ENCODE data around the gene PRDX4. TPM values are rescaled to one million over a fixed set of nuclear protein-coding genes. Genes with fewer than 3 reads are reported as not detected.

PRDX4 gene
- total RNA-seq, 1 experiment from 2014 or later: 276 TPM

- H3K9ac ChIP-seq (ENCODE audit: low read length): no peak overlapping the region
- intact Hi-C loops (cut with micrococcal nuclease): loop anchor here (5.0 kb wide), 1 partner anchor 1644 kb away; no protein-coding TSS in a partner anchor
- POLR2A ChIA-PET (ENCODE audit: unreplicated experiment): no interaction called here
These were observed 36.2 kb upstream of the PRDX4 start for GRCh38 chrX:23631136-23631535.

DNA sequence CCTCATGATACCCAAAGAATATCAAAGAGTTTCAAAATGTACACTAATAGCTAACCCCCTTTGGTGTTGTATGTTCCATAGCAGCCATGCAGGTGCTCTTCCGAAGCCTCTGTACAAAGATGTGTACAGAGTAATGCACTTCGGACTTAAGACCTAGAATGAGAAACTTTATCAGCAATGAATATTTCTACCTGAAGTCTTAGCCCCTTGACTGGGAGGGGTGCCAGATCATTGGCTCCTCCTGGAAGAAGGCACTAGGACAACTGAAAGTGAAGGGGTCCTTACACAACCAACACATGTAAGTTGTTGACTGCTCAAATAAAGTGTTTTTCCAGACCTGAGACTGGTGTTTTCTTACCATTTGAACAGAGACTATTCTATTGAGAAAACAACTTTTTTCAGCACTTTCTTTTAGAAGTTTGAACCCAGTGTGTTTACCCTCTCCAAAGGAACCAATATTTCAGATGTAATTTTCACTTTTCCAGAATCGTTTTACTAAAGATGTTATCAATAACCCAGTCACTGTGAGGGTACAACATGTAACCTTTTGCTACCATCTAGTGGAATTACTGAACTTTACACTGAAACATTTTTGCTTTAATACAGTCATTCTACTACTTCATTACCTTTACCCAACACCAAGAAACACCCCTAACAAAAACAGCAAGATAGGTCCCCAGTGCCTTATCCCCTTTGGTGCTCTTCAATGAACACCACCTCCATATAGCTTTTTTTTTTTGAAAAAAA is 33.3 kb upstream of the PRDX4 start:
- Histone ChIP-seq H3K4me1 (ENCODE audit: insufficient read depth, low read length) (no peaks in the 10 kb centered on the region), H3F3A (ENCODE audit: low read length, unreplicated experiment) (no peaks in the 10 kb centered on the region), H3K27ac (ENCODE audit: low read length) (no peak overlapping the region), H3K9me3 (ENCODE audit: low read length) (no peaks in the 10 kb centered on the region), H3K4me2 (ENCODE audit: low read length) (no peak overlapping the region), H3K9ac (ENCODE audit: low read length) (no peak overlapping the region), H3K36me3 (ENCODE audit: low read depth, low read length) (no peaks in the 10 kb centered on the region), H3K79me2 (ENCODE audit: low read length) (no peaks in the 10 kb centered on the region), H2AFZ (ENCODE audit: low read length) (no peak overlapping the region), H3K9me2 (replicated peaks; ENCODE audit: low read length) (no peaks in the 10 kb centered on the region), H4K20me1 (ENCODE audit: low read length) (no peaks in the 10 kb centered on the region), H3K4me3 (ENCODE audit: low read length) (no peak overlapping the region), H3K27me3 (ENCODE audit: low read length) (0 out of 2 replicates have a peak, but pooled peaks cover 5% of the 10 kb centered on the region)
- ChIA-PET CTCF (interaction anchor here (0.7 kb wide), 1 partner anchor 316 kb away, joined by 6 read pairs; no protein-coding TSS in a partner anchor), POLR2A (ENCODE audit: unreplicated experiment) (no interaction called here)
- ATAC-seq: no peak
- peak; percentile 47 for DNase-seq
- intact Hi-C loops (cut with micrococcal nuclease): loop anchor here (5.0 kb wide), 1 partner anchor 1647 kb away; no protein-coding TSS in a partner anchor
- TF ChIP-seq CTCF (conservative IDR thresholded peaks at IDR 0.05; ENCODE audit: low read depth, low read length): peak; percentile 58
- TF ChIP-seq EZH2phosphoT487 (IDR thresholded peaks at IDR 0.05; ENCODE audit: borderline replicate concordance, low read length): no peak
- no TSS peak for BruUV-seq (replicated peaks)

More at GRCh38 chrX:23631136-23631535, 36.2 kb upstream of the PRDX4 start:
- ATAC-seq (no peak), DNase-seq (no peak)
- H3K9me2 ChIP-seq (replicated peaks; ENCODE audit: low read length): no peaks in the 10 kb centered on the region
- H3K4me3 ChIP-seq (ENCODE audit: low read length): no peak overlapping the region
- BruUV-seq (replicated peaks): no TSS peak
- TF ChIP-seq CTCF (conservative IDR thresholded peaks at IDR 0.05; ENCODE audit: low read depth, low read length): no peak
- TF ChIP-seq EZH2phosphoT487 (IDR thresholded peaks at IDR 0.05; ENCODE audit: borderline replicate concordance, low read length): no peak
- no peak for TF ChIP-seq EZH2 (IDR thresholded peaks at IDR 0.05; ENCODE audit: low read length, unreplicated experiment)
- no peaks in the 10 kb centered on the region for H3K79me2 ChIP-seq (ENCODE audit: low read length)
- H3F3A ChIP-seq (ENCODE audit: low read length, unreplicated experiment): no peaks in the 10 kb centered on the region
- no peak overlapping the region for H3K4me2 ChIP-seq (ENCODE audit: low read length)
- H3K36me3 ChIP-seq (ENCODE audit: low read depth, low read length): no peaks in the 10 kb centered on the region
- no peak overlapping the region for H2AFZ ChIP-seq (ENCODE audit: low read length)
- H3K27ac ChIP-seq (ENCODE audit: low read length): no peak overlapping the region
- CTCF ChIA-PET: no interaction called here
- no peaks in the 10 kb centered on the region for H3K9me3 ChIP-seq (ENCODE audit: low read length)
- H4K20me1 ChIP-seq (ENCODE audit: low read length): no peaks in the 10 kb centered on the region
- 0 out of 2 replicates have a peak, but pooled peaks cover 5% of the 10 kb centered on the region for H3K27me3 ChIP-seq (ENCODE audit: low read length)
- H3K4me1 ChIP-seq (ENCODE audit: insufficient read depth, low read length): no peaks in the 10 kb centered on the region

GRCh38 chrX:23637187-23637586 is 30.1 kb upstream of the PRDX4 start:
- H3K9me3 ChIP-seq (ENCODE audit: low read length): no peaks in the 10 kb centered on the region
- intact Hi-C loops (cut with micrococcal nuclease): no loop called here
- no peaks in the 10 kb centered on the region for H3K9me2 ChIP-seq (replicated peaks; ENCODE audit: low read length)
- H3K79me2 ChIP-seq (ENCODE audit: low read length): no peaks in the 10 kb centered on the region
- CTCF ChIA-PET: no interaction called here
- H3K4me3 ChIP-seq (ENCODE audit: low read length): no peak overlapping the region
- no peaks in the 10 kb centered on the region for H3K36me3 ChIP-seq (ENCODE audit: low read depth, low read length)
- POLR2A ChIA-PET (ENCODE audit: unreplicated experiment): no interaction called here
- no peaks in the 10 kb centered on the region for H4K20me1 ChIP-seq (ENCODE audit: low read length)
- H3F3A ChIP-seq (ENCODE audit: low read length, unreplicated experiment): no peaks in the 10 kb centered on the region
- DNase-seq: no peak
- no peak overlapping the region for H2AFZ ChIP-seq (ENCODE audit: low read length)
- no peaks in the 10 kb centered on the region for H3K4me1 ChIP-seq (ENCODE audit: insufficient read depth, low read length)
- H3K27me3 ChIP-seq (ENCODE audit: low read length): no peaks in the 10 kb centered on the region
- no peak overlapping the region for H3K9ac ChIP-seq (ENCODE audit: low read length)
- H3K4me2 ChIP-seq (ENCODE audit: low read length): no peak overlapping the region
- no peak for ATAC-seq
- BruUV-seq (replicated peaks): no TSS peak
- H3K27ac ChIP-seq (ENCODE audit: low read length): no peak overlapping the region
- TF ChIP-seq EZH2 (IDR thresholded peaks at IDR 0.05; ENCODE audit: low read length, unreplicated experiment) (no peak), CTCF (conservative IDR thresholded peaks at IDR 0.05; ENCODE audit: low read depth, low read length) (no peak), EZH2phosphoT487 (IDR thresholded peaks at IDR 0.05; ENCODE audit: borderline replicate concordance, low read length) (no peak)
